ENCODE data around the gene VPS26A. TPM values are rescaled to one million over a fixed set of nuclear protein-coding genes. Genes with fewer than 3 reads are reported as not detected.

VPS26A gene
- total RNA-seq, 4 donors from 2014 or later, result 22.0 to 67.2 (median 52.1) TPM

- Histone ChIP-seq H3K36me3 (no peaks in the 10 kb centered on the region), H3K4me3 (no peak within 1 kb of the TSS), H3K9me3 (no peaks in the 10 kb centered on the region), H3K27me3 (no peaks in the 10 kb centered on the region), H3K4me1 (peaks cover 0 to 9% of the 10 kb centered on the region in 2 donors), H3K27ac (no peak within 1 kb of the TSS)
- no peak for DNase-seq
- TF ChIP-seq POLR2A (IDR thresholded peaks at IDR 0.05) (no peak), CTCF (IDR thresholded peaks at IDR 0.05) (no peak)
- intact Hi-C loops (cut with DNase I; ENCODE audit: low total_unique reads), result no loop called here
These were observed 96.1 kb downstream of the VPS26A start, which contains the start of gene HKDC1 for GRCh38 chr10:69220041-69220451. Gene HKDC1, plus strand, starts transcription at chr10:69220332. Its CDS starts 104 bp downstream, at chr10:69220436.

- no peak overlapping the region for H3K27ac ChIP-seq
- H3K9me3 ChIP-seq, result no peaks in the 10 kb centered on the region
- H3K36me3 ChIP-seq, result no peaks in the 10 kb centered on the region
- peaks cover 0 to 9% of the 10 kb centered on the region in 2 donors for H3K4me1 ChIP-seq
- intact Hi-C loops (cut with DNase I; ENCODE audit: low total_unique reads), result no loop called here
- H3K27me3 ChIP-seq, result no peaks in the 10 kb centered on the region
- no peak for DNase-seq
- no peak overlapping the region for H3K4me3 ChIP-seq
- TF ChIP-seq CTCF (IDR thresholded peaks at IDR 0.05) (no peak), POLR2A (IDR thresholded peaks at IDR 0.05) (no peak)
These were observed 96.5 kb downstream of the VPS26A start for GRCh38 chr10:69220507-69220906.

Small RNA genes lying within 50 kb of the gene (small RNA-seq; reads per million reads assigned to genes)
- not detected for gene RF00017

Other genes with a start within 250 kb of the VPS26A start
- gene DDX50, start 222.9 kb upstream of the VPS26A start, total RNA-seq, result 10 to 100 TPM; 44.6 to 76.3 (median 49.1) TPM
- 10 to 100 TPM; 24.1 to 52.6 (median 38.1) TPM for gene DDX21, start 168.0 kb upstream of the VPS26A start, total RNA-seq
- gene KIFBP, start 135.4 kb upstream of the VPS26A start, total RNA-seq, result 10 to 100 TPM in 3 of 4 donors, 1 to 10 TPM in 1; 7.4 to 49.2 (median 30.4) TPM
- 100 to 1,000 TPM in 2 of 4 donors, 10 to 100 TPM in 2; 36.9 to 281 (median 120) TPM for gene SRGN, start 36.1 kb upstream of the VPS26A start, total RNA-seq
- 10 to 100 TPM; 18.5 to 35.0 (median 30.6) TPM for gene SUPV3L1, start 56.1 kb downstream of the VPS26A start, total RNA-seq
- 1 to 10 TPM in 1 of 4 donors, under 1 TPM in 1, not detected in 2; 0.27 to 4.0 TPM for gene HKDC1, start 96.2 kb downstream of the VPS26A start, total RNA-seq
- gene HK1, start 154.3 kb downstream of the VPS26A start, total RNA-seq, result 10 to 100 TPM; 17.9 to 77.6 (median 43.6) TPM